K562 (cell line): ENCODE results near the gene RBAK. TPM values are rescaled to one million over a fixed set of nuclear protein-coding genes. Genes with fewer than 3 reads are reported as not detected.
A peak's percentile ranks its signal among the peaks of the same experiment; 100 is the strongest.

Source experiments
- ATAC-seq: fragments of 200-7000 bp; cut with Tn5 transposase; 3 replicates; pipeline ENCODE4 v1.9.1; 2020; ENCODE audit warnings: moderate library complexity
- BruUV-seq: library from RNA; stranded (reverse); fragments of 400-500 nt; replicated peaks from 2 replicates; lab custom pipeline; 2021; lab: Mats Ljungman, UMichigan
- CTCF ChIA-PET: fragments of 300-600 bp; formaldehyde crosslinking; extraction: SDS; loops from one replicate; lab custom pipeline; 2021; ENCODE audit warnings: low intra/inter-chr PET ratio; lab: Yijun Ruan, JAX
- POLR2A ChIA-PET: fragments of 300-600, 350-650 bp; sonication (Branson Sonifier 250); formaldehyde crosslinking; extraction: SDS; loops from one replicate; lab custom pipeline; 2021; ENCODE audit warnings: antibody characterized with exemption, inconsistent platforms; lab: Yijun Ruan, JAX
- DNase-seq, 4 experiments: peaks; one replicate each; pipeline versions ENCODE4 v3.0.0 to v3.0.0-alpha.2; 2011 to 2018; ENCODE audit warnings: low spot score in 3 of 4, mixed read lengths in 3 of 4; ENCODE audit errors: extremely low read depth in 1 of 4
- FAIRE-seq: peaks from 2 replicates; lab custom pipeline; 2011; peaks lifted over from hg19 to GRCh38; lab: Jason Lieb, UNC
- H2AFZ ChIP-seq: 2 replicates; pipeline ENCODE4 v1.6.0; 2011; ENCODE audit warnings: low read depth, low read length, control low read depth, inconsistent platforms
- H3K27ac ChIP-seq: fragments of 200-600 bp; 3 replicates; pipeline ENCODE4 v1.8.0; 2011; ENCODE audit warnings: low read depth, mild to moderate bottlenecking, control low read depth, inconsistent platforms, low read length, moderate library complexity, mixed read lengths; ENCODE audit errors: extremely low read depth
- H3K27me3 ChIP-seq, 2 experiments: fragments of 300-600 bp in 1 of 2; 2 replicates in 1 of 2; 3 replicates in 1 of 2; pipeline versions ENCODE4 v1.6.0 to v1.8.0; 2011; ENCODE audit warnings: inconsistent platforms in 2 of 2, low read length in 2 of 2, mild to moderate bottlenecking in 1 of 2, mixed read lengths in 1 of 2, moderate library complexity in 1 of 2; ENCODE audit not compliant: control insufficient read depth in 2 of 2, insufficient read depth in 2 of 2
- H3K36me3 ChIP-seq: fragments of 300-600 bp; 3 replicates; pipeline ENCODE4 v1.8.0; 2011; ENCODE audit warnings: mild to moderate bottlenecking, low read length, inconsistent platforms; ENCODE audit not compliant: control insufficient read depth, insufficient read depth
- H3K4me1 ChIP-seq, 2 experiments: fragments of 200-600 bp in 1 of 2; replicated peaks in 1 of 2; 2 replicates in 1 of 2; 3 replicates in 1 of 2; pipeline versions ENCODE4 v1.5.1 to v1.8.0; 2011; ENCODE audit warnings: inconsistent platforms in 2 of 2, low read length in 2 of 2, mild to moderate bottlenecking in 1 of 2, mixed read lengths in 1 of 2, moderate library complexity in 1 of 2; ENCODE audit not compliant: control insufficient read depth in 2 of 2, insufficient read depth in 2 of 2
- H3K4me2 ChIP-seq: 2 replicates; pipeline ENCODE4 v1.6.1; 2011; ENCODE audit warnings: low read length, control low read depth, inconsistent platforms, mixed read lengths; ENCODE audit not compliant: insufficient read depth
- H3K4me3 ChIP-seq: fragments of 200-600 bp; sonication (generic), shearing (Covaris generic); 2 replicates; pipeline ENCODE4 v1.5.1; 2016; ENCODE audit warnings: control low read depth, inconsistent platforms
- H3K79me2 ChIP-seq: fragments of 200-600 bp; 3 replicates; pipeline ENCODE4 v1.8.0; 2011; ENCODE audit warnings: low read length, inconsistent platforms; ENCODE audit not compliant: control insufficient read depth, insufficient read depth
- H3K9ac ChIP-seq, 2 experiments: 2 replicates each; pipeline versions ENCODE4 v1.6.0 to v1.6.1; 2011; ENCODE audit warnings: low read depth in 2 of 2, low read length in 2 of 2, control low read depth in 1 of 2, inconsistent platforms in 1 of 2, mild to moderate bottlenecking in 1 of 2, mixed read lengths in 1 of 2; ENCODE audit not compliant: insufficient read depth in 1 of 2
- H3K9me1 ChIP-seq: one replicate; pipeline ENCODE4 v1.6.0; 2011; ENCODE audit warnings: inconsistent platforms, mild to moderate bottlenecking, low read length, moderate library complexity; ENCODE audit not compliant: control insufficient read depth, insufficient read depth
- H3K9me3 ChIP-seq: replicated peaks from 2 replicates; pipeline ENCODE4 v1.5.1; 2011; ENCODE audit warnings: low read depth, low read length, inconsistent platforms; ENCODE audit not compliant: control insufficient read depth, insufficient read depth
- H4K20me1 ChIP-seq: replicated peaks from 2 replicates; pipeline ENCODE4 v1.6.1; 2011; ENCODE audit warnings: low read length, inconsistent platforms, mixed read lengths; ENCODE audit not compliant: control insufficient read depth, insufficient read depth
- EZH2 ChIP-seq: IDR thresholded peaks from 2 replicates; pipeline ENCODE4 v1.6.1; 2012; ENCODE audit warnings: low read depth, mild to moderate bottlenecking, inconsistent platforms, low read length, borderline replicate concordance
- IRF1 ChIP-seq: sonication (generic); formaldehyde crosslinking; IDR thresholded peaks from 2 replicates; pipeline ENCODE4 v1.8.0; 2022; ENCODE audit warnings: missing genetic modification reagents, mild to moderate bottlenecking, borderline replicate concordance
- KDM2B ChIP-seq: fragments of 250-450 bp; sonication (Bioruptor Pico); IDR thresholded peaks from 2 replicates; pipeline ENCODE4 v1.8.0; 2021; ENCODE audit warnings: mild to moderate bottlenecking, moderate library complexity
- MED1 ChIP-seq: sonication (generic); formaldehyde crosslinking; IDR thresholded peaks from 2 replicates; pipeline ENCODE4 v1.8.1; 2023; ENCODE audit warnings: missing genetic modification reagents, borderline replicate concordance
- MEF2D ChIP-seq: conservative IDR thresholded peaks from 2 replicates; pipeline ENCODE4 v1.6.1; 2016; ENCODE audit warnings: low read depth, missing genetic modification characterization, missing compliant biosample characterization
- MYC ChIP-seq, 2 experiments: fragments of 250-450 bp in 1 of 2; sonication (Bioruptor Pico) in 1 of 2; IDR thresholded peaks; 2 replicates each; pipeline versions ENCODE4 v1.5.1 to v1.6.1; 2012 to 2021; ENCODE audit warnings: low read depth in 2 of 2, borderline replicate concordance in 1 of 2, improper control_type of control experiment in 1 of 2, low read length in 1 of 2, mild to moderate bottlenecking in 1 of 2, moderate library complexity in 1 of 2
- NR2C2 ChIP-seq, 2 experiments: fragments of 200-800 bp in 1 of 2; sonication (Bioruptor generic) in 1 of 2; sonication (generic) in 1 of 2; formaldehyde crosslinking in 1 of 2; IDR thresholded peaks; 2 replicates each; pipeline versions ENCODE4 v1.6.1 to v1.8.0; 2016 to 2022; ENCODE audit warnings: mild to moderate bottlenecking in 1 of 2, missing compliant biosample characterization in 1 of 2, missing genetic modification characterization in 1 of 2, missing genetic modification reagents in 1 of 2
- POLR2AphosphoS5 ChIP-seq: IDR thresholded peaks from 2 replicates; pipeline ENCODE4 v1.6.1; 2011; ENCODE audit warnings: mild to moderate bottlenecking, low read depth, low read length, moderate library complexity; ENCODE audit not compliant: control insufficient read depth, insufficient read depth
- RAD51 ChIP-seq: fragments of 450-650 bp; IDR thresholded peaks from 2 replicates; pipeline ENCODE4 v1.7.1; 2016; ENCODE audit warnings: low read depth, mild to moderate bottlenecking, borderline replicate concordance
- RBM39 ChIP-seq: fragments of 200-400 bp; formaldehyde crosslinking; optimal IDR thresholded peaks from 2 replicates; pipeline ENCODE3; 2018; ENCODE audit warnings: low read depth, low read length
- RNF2 ChIP-seq: sonication (generic); IDR thresholded peaks from 2 replicates; pipeline ENCODE4 v1.6.1; 2016
- SLC30A9 ChIP-seq: fragments of 250-450 bp; sonication (Bioruptor Pico); IDR thresholded peaks from 2 replicates; pipeline ENCODE4 v1.8.0; 2022; ENCODE audit warnings: mild to moderate bottlenecking, moderate library complexity
- SMC3 ChIP-seq: conservative IDR thresholded peaks from 2 replicates; pipeline ENCODE4 v1.6.1; 2011; ENCODE audit warnings: low read depth, low read length, improper control_type of control experiment; ENCODE audit not compliant: insufficient read depth
- SNAPC5 ChIP-seq: fragments of 250-450 bp; sonication (Bioruptor Pico); IDR thresholded peaks from 2 replicates; pipeline ENCODE4 v1.8.0; 2021; ENCODE audit warnings: moderate library complexity, mild to moderate bottlenecking, inconsistent platforms
- SNIP1 ChIP-seq: fragments of 450-650 bp; IDR thresholded peaks from 2 replicates; pipeline ENCODE4 v1.7.1; 2017; ENCODE audit warnings: low read depth, mild to moderate bottlenecking
- TAF15 ChIP-seq: fragments of 200-400 bp; formaldehyde crosslinking; IDR thresholded peaks from 2 replicates; pipeline ENCODE4 v1.6.1; 2017; ENCODE audit warnings: mild to moderate bottlenecking, low read depth, low read length, moderate library complexity
- TCF15 ChIP-seq: fragments of 250-450 bp; sonication (Bioruptor Pico); IDR thresholded peaks from 2 replicates; pipeline ENCODE4 v1.8.0; 2022; ENCODE audit warnings: moderate library complexity, mild to moderate bottlenecking, inconsistent platforms
- ZBTB12 ChIP-seq: fragments of 250-450 bp; sonication (Bioruptor Pico); IDR thresholded peaks from 2 replicates; pipeline ENCODE4 v1.4.0; 2020
- ZNF589 ChIP-seq: fragments of 200-800 bp; sonication (Bioruptor generic); IDR thresholded peaks from 2 replicates; pipeline ENCODE4 v1.6.1; 2016; ENCODE audit warnings: low read depth, missing genetic modification characterization, missing compliant biosample characterization
- ZNF696 ChIP-seq: fragments of 250-450 bp; sonication (Bioruptor Pico); conservative IDR thresholded peaks from 2 replicates; pipeline ENCODE4 v1.4.0; 2020; ENCODE audit warnings: mild to moderate bottlenecking, moderate library complexity
- WGBS: fragments of 100-300 bp; shearing (Covaris generic); methylation state at CpG from one replicate; pipeline ENCODE4 v1.1.6; 2016; ENCODE audit warnings: low coverage, mixed read lengths; ENCODE audit not compliant: insufficient coverage; ENCODE audit errors: missing lambda C conversion rate; 5-methylcytosine and 5-hydroxymethylcytosine counted together
- in situ Hi-C: fragments of 300-500 bp; cut with MboI; formaldehyde crosslinking; loops from 4 replicates; pipeline ENCODE4 v1.15.0; 2018; ENCODE audit warnings: inconsistent platforms, mixed read lengths
- intact Hi-C: fragments of 100-400 bp; cut with micrococcal nuclease; formaldehyde crosslinking; loops from 2 replicates; pipeline ENCODE4 v1.14.2; 2022
- polyA plus RNA-seq, 8 experiments: library from polyadenylated mRNA; depleted of rRNA in 4 of 8; stranded (reverse) in 5 of 8; unstranded in 3 of 8; fragments of >200 nt; fragmentation: Nextera tagmentation in 2 of 8; fragmentation: Illumina TruSeq in 1 of 8; extraction: Ambion mirVana in 2 of 8; extraction: Trizol in 1 of 8; gene quantifications; 2 replicates each; pipeline versions ENCODE4 v1.2.1 to v1.2.3, GENCODE V29; 2011 to 2014; ENCODE audit warnings: inconsistent platforms in 1 of 8, missing spikeins in 1 of 8
- total RNA-seq, 7 experiments: library from RNA; depleted of rRNA in 6 of 7; stranded (reverse); fragments of >200 nt in 6 of 7; fragmentation: Illumina TruSeq in 2 of 7; extraction: Trizol in 2 of 7; gene quantifications; 2 replicates each; pipeline versions ENCODE4 v1.2.1 to v1.2.3, GENCODE V29; 2011 to 2021; ENCODE audit warnings: low replicate concordance in 1 of 7

The RBAK gene
- total and polyA plus RNA-seq, 9 of the 15 experiments (the other 6 are each of a cell fraction or from before 2014, with no cell fraction given), result 2.7 to 13.2 (median 10.1) TPM

- TF ChIP-seq SNAPC5 (no peak), EZH2 (no peak), MED1 (no peak), RAD51 (peak; percentile 54; the same call in 1 of the 2 replicates)
Measured at GRCh38 chr7:5083311-5083711, 37.7 kb downstream of the RBAK start (continued).

- no peak overlapping the region for H3K4me2 ChIP-seq
- ChIA-PET CTCF (interaction anchor here (1.0 to 1.9 kb wide), 3 partner anchors 237 to 288 kb away, joined by 3 to 14 read pairs (median 10); no protein-coding TSS in a partner anchor), POLR2A (interaction anchor here (1.8 kb wide), 1 partner anchor 13 kb away, joined by 4 read pairs; no protein-coding TSS in a partner anchor)
- ATAC-seq (no peak), FAIRE-seq (no peak), DNase-seq (no peak)
- peaks cover 3% of the 10 kb centered on the region; the same call in 1 of the 2 replicates for H4K20me1 ChIP-seq
- intact Hi-C loops (no loop called here), in situ Hi-C loops (loop anchor here (10.0 kb wide), 1 partner anchor 291 kb away; no protein-coding TSS in a partner anchor)
- no TSS peak for BruUV-seq
- peaks cover 12 to 14% of the 10 kb centered on the region in 2 experiments; a peak in 3 of 5 replicates for H3K4me1 ChIP-seq
- no peaks in the 10 kb centered on the region for H3K9me3 ChIP-seq
- no peak overlapping the region for H3K9ac ChIP-seq
- H3K79me2 ChIP-seq, result no peaks in the 10 kb centered on the region
- 43% methylated on average over 8 of the region's 9 CpGs for WGBS
- peaks cover 0 to 13% of the 10 kb centered on the region in 2 experiments; a peak in 2 of 5 replicates for H3K27me3 ChIP-seq
- H2AFZ ChIP-seq, result no peak overlapping the region
- H3K9me1 ChIP-seq, result no peaks in the 10 kb centered on the region
- no peaks in the 10 kb centered on the region for H3K36me3 ChIP-seq
- no peak overlapping the region for H3K27ac ChIP-seq
- H3K4me3 ChIP-seq, result no peak overlapping the region
- TF ChIP-seq ZBTB12 (CRISPR knock-in tag) (no peak), RBM39 (no peak), SLC30A9 (CRISPR knock-in tag) (no peak), MYC (IDR thresholded peaks at IDR 0.05; ENCODE audit: low read depth, low read length) (no peak), MYC (CRISPR knock-in tag; IDR thresholded peaks at IDR 0.05; ENCODE audit: borderline replicate concordance, low read depth) (no peak), ZNF696 (CRISPR knock-in tag) (no peak), IRF1 (no peak), TAF15 (no peak), RNF2 (no peak), POLR2AphosphoS5 (no peak), SMC3 (no peak), MEF2D (tag) (no peak), SNIP1 (no peak), ZNF589 (no peak), KDM2B (CRISPR knock-in tag) (no peak), NR2C2 (CRISPR knock-in tag; IDR thresholded peaks at IDR 0.05) (no peak), NR2C2 (tag; IDR thresholded peaks at IDR 0.05) (no peak), TCF15 (no peak)
Measured at GRCh38 chr7:5086256-5086655, 40.6 kb downstream of the RBAK start.
